H54 (cell line): Measurements from ENCODE around the gene TAF15.

Experiments
- DNase-seq: peaks from one replicate; pipeline ENCODE4 v3.0.0; 2011; ENCODE audit warnings: low spot score, mixed read lengths; ENCODE audit not compliant: insufficient read length
- FAIRE-seq: peaks from 3 replicates; lab custom pipeline; 2011; peaks lifted over from hg19 to GRCh38; lab: Jason Lieb, UNC
- POLR2A ChIP-seq: IDR thresholded peaks from 2 replicates; pipeline ENCODE4 v1.6.1; 2011; ENCODE audit warnings: low read depth, mild to moderate bottlenecking, low read length

TAF15 gene

GRCh38 chr17:35865412-35866340 lies 56.4 kb downstream of the TAF15 start:
- no peak for TF ChIP-seq POLR2A
- FAIRE-seq (no peak), DNase-seq (no peak)

GRCh38 chr17:35866341-35866950 lies 57.2 kb downstream of the TAF15 start:
- no peak for TF ChIP-seq POLR2A
- FAIRE-seq (no peak), DNase-seq (no peak)

- DNase-seq (no peak), FAIRE-seq (no peak)
- TF ChIP-seq POLR2A = no peak
Observed at GRCh38 chr17:35867574-35867973, 58.3 kb downstream of the TAF15 start.

GRCh38 chr17:35868737-35869136 lies 59.5 kb downstream of the TAF15 start, which contains the start of gene HEATR9:
TSS of gene HEATR9 (minus strand) at chr17:35868891. CDS start at chr17:35868742, 149 bp downstream.
- no peak for TF ChIP-seq POLR2A
- DNase-seq = no peak
- no peak for FAIRE-seq

- TF ChIP-seq POLR2A = no peak
- no peak for FAIRE-seq
Observed at GRCh38 chr17:35870906-35871819, 61.9 kb downstream of the TAF15 start.

GRCh38 chr17:35872196-35872980 lies 63.1 kb downstream of the TAF15 start:
- DNase-seq = no peak
- TF ChIP-seq POLR2A = no peak
- no peak for FAIRE-seq

More at GRCh38 chr17:35870906-35871819, 61.9 kb downstream of the TAF15 start:
- DNase-seq = no peak

GRCh38 chr17:35875072-35875799 lies 66.0 kb downstream of the TAF15 start:
- FAIRE-seq (no peak), DNase-seq (no peak)
- no peak for TF ChIP-seq POLR2A

GRCh38 chr17:35875800-35876139 lies 66.5 kb downstream of the TAF15 start:
- TF ChIP-seq POLR2A = no peak
- DNase-seq (no peak), FAIRE-seq (no peak)

- no peak for FAIRE-seq
- no peak for TF ChIP-seq POLR2A
Observed at GRCh38 chr17:35876534-35876933, 67.2 kb downstream of the TAF15 start.

GRCh38 chr17:35877345-35878029 lies 68.2 kb downstream of the TAF15 start:
- no peak for DNase-seq
- TF ChIP-seq POLR2A = no peak
- no peak for FAIRE-seq

More at GRCh38 chr17:35876534-35876933, 67.2 kb downstream of the TAF15 start:
- no peak for DNase-seq

- no peak for DNase-seq
- no peak for FAIRE-seq
- no peak for TF ChIP-seq POLR2A
Observed at GRCh38 chr17:35878361-35878760, 69.1 kb downstream of the TAF15 start.
